ENCODE data around the gene ZDHHC18.

The ZDHHC18 gene

DNA sequence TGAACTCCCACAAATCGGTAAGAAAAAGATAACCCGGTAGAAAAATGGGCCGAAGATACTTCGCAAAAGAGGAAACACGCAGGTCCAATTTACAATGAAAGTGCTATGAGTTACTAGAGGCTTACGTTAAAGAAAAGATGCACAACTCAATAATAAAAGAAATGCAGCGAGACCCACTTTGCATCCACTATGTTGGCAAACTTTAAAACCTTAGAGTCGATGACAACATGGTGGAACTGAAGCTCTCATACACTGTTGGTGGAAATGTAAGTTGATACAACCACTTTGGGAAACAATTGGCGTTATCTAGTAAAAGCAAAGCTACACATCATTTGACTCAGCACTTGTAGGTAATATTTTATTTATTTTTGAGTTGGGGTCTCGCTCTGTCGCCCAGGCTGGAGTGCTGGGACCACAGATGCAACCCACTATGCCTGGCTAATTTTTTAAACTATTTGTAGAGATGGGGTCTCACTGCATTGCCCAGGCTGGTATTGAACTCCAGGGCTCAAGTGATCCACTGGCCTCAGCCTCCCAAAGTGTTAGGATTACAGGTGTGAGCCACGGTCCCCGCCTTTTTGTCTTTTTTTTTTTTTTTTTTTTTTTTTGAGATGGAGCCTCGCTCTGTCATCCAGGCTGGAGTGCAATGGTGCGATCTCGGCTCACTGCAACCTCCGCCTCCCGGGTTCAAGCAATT lies 74.5 kb downstream of the ZDHHC18 start:
- DNase-seq (ENCODE audit: low read depth in 3 of 3), result no peak
